NCI-H748 treated with DMSO at 0.1 percent for 48 hours (cell line): ENCODE results near the gene FAM162A.
A peak's percentile ranks its signal among the peaks of the same experiment; 100 is the strongest.

Source experiments
- DNase-seq: peaks from one replicate; lab custom pipeline; 2025; lab: John Stamatoyannopoulos, UW

Gene FAM162A

GRCh38 chr3:122389197-122389596, 5.2 kb downstream of the FAM162A start:
- DNase-seq: no peak

DNA sequence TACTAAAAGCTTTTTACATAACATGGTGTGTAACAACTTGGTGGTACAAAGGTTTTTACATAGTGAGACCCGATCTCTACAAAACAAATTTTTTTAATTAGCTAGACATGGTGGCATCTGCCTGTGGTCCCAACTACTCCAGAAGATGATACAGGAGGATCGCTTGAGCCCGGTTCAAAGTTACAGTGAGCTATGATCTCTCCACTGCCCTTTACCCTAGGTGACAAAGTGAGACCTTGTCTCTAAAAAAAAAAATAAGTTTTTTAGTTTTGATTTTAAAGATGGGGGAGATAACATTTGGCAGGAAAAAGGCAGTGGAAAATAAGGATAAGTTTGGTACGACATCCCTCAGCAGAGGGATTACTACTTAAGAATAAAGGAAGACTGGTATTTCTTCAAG, 5.9 kb downstream of the FAM162A start:
- DNase-seq: no peak

DNA sequence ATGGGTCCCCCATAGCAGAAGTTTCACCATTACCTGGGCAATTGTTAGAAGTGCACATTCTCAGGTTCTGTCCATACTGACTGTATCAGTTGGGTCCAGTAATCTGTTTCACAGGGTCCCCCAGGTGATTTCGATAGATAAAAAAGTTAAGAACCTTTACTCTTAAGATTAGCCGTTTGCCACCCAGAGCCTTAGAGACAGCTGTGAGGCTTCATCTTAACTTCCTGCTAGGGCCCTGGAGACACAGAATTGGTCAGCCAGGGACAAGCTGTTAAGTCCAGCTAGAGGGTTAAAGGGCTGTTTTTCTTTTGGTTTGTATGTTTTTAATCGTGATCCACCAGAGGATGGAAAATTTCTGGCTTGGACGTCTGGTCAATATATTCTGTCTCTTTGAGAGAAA, 6.7 kb downstream of the FAM162A start:
- DNase-seq: no peak

GRCh38 chr3:122391681-122392446, 7.9 kb downstream of the FAM162A start:
- DNase-seq: no peak

- DNase-seq: peak; percentile 8
These were observed 9.2 kb downstream of the FAM162A start for GRCh38 chr3:122392868-122393844.

- no peak for DNase-seq
These were observed 10.2 kb downstream of the FAM162A start for GRCh38 chr3:122394173-122394572.

DNA sequence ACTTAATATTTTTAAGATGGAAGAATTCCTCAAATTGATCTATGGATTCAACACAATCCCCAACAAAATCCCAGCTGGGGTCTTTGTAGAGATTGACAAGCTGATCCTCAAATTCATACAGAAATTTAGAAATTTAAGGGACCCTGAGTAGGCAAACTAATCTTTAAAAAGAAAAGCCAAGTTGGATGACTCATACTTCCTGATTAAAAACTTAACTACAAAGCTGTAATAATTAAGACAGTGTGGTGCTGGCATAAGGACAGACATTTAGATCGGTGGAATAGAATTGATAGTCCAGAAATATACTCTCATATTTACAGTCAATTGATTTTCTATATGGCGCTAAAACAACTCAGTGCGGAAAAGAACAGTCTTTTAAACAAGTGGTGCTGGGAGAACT, 11.6 kb downstream of the FAM162A start:
- DNase-seq: no peak

DNA sequence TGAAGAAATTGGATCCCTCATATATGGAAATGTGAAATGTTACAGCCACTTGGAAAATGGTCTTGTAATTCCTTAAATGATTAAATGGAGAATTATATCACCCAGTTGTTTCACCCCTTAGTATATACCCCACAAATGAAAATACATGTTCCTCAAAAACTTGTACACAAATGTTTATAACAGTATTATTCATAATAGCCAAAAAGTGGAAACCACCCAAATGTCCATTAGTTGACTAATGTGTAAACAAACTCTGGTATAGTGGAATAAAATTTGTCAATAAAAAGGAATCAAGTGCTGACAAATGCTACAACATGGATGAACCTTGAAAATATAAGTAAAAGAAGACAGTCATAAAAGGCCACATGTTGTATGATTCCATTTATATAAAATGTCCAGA, 12.5 kb downstream of the FAM162A start:
- DNase-seq: no peak

DNA sequence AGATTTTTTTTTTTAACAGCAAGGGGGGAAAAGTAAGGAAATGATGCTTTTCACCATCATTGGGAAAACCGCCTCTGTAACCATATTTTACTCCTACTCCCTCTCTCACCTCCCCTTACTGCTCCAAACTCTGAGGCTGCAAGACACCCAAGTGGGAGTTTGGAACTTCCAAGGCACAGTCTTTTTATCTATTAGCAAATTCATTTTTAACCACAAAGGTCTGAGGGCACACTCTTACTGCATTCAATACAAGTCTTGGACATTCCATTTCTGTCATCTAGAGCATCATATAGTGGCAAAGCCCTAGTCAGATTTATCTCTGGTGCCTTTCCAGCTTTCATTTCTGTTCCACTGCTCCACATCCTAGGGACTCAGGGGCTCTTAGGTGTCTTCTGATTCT, 13.2 kb downstream of the FAM162A start:
- DNase-seq: no peak

DNA sequence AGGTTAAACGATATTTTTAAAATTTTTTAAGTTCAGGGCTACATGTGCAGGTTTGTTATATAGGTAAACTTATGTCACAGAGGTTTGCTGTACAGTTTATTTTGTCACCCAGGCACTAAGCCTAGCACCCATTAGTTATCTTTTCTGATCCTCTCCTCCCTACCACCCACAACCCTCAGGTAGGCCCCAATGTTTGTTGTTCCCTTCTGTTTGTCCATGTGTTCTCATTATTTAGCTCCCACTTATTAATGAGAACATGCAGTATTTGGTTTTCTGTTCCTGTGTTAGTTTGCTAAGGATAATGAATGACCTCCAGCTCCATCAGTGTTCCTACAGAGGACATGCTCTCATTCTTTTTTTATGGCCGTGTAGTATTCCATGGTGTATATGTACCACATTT, 14.9 kb downstream of the FAM162A start:
- DNase-seq: no peak

GRCh38 chr3:122403489-122403888, 19.5 kb downstream of the FAM162A start:
- no peak for DNase-seq

DNA sequence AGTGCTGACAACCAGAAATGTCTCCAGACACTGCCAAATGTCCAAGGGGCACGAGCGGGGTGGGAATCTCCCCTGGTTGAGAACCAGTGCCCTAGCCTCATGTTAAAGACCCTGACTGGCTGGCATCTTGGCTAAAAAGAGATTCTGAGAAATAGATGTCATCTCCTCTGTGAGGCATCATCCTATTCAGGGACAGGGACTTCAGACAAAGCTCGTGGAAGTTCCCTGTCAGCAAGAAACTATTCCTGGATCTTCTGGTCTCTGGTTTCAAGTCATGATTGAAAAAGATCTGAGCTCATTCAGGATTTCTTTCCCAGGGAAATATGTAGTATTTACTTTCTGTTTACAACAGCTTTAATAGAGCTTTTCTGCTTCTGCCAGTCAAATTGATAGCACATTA, 21.0 kb downstream of the FAM162A start:
- DNase-seq: no peak

DNA sequence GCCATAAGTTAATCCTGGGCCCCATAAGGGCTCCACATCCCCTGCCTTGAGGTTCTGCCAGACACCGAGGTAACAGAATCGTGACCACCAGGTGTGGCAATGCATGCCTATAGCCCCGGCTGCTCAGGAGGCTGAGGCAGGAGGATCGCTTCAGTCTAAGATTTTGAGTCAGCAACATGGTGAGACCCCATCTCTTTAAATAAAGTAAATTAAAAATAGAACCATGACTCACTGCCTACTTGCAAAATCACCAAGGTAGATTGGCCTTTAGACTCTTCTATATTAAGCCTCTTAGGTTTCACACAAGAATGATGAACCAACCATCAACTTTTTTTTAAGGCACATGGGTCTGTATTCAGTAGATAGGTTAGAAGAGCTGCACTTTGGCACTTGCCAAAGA, 22.2 kb downstream of the FAM162A start:
- no peak for DNase-seq

DNA sequence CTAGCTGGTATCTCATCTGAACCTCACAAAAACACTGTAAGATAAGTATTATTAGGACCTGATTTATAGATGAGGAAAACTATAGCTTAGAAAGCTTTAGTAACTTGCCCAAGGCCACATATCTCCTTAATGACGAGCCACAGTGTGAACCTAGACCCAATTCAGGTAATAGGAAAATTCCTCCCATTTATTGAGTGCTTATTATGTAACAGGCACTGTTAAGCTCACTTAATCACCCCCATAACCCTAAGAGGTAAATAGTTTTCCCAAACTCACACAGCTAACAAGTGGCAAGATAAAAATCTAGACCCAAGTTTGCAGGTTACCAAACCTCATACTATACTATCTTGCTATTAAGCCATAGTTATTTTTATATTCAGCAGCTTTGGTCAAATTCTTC, 24.0 kb downstream of the FAM162A start:
- DNase-seq: no peak

GRCh38 chr3:122409446-122409845, 25.5 kb downstream of the FAM162A start:
- DNase-seq: no peak

DNA sequence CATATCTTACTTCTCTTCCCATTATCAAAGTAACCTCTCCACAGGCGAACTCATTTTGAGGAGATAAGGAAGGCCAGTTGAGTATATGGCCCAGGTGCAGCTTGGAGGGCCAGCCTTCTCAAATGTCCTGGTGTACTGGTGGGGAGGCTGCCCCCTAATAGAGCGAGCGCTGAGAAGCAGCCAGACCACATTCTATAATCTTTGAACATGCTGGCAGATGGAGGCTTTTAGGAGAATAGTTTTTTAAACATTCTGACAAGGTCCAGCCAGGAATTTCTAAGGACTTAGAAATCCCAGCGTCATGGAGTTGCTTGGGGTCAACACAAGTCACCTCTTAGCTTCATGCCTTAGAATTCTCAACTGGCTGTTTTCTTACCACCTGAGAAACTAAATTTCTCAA, 26.1 kb downstream of the FAM162A start:
- DNase-seq: no peak

GRCh38 chr3:122410639-122411038, 26.7 kb downstream of the FAM162A start:
- DNase-seq: no peak

DNA sequence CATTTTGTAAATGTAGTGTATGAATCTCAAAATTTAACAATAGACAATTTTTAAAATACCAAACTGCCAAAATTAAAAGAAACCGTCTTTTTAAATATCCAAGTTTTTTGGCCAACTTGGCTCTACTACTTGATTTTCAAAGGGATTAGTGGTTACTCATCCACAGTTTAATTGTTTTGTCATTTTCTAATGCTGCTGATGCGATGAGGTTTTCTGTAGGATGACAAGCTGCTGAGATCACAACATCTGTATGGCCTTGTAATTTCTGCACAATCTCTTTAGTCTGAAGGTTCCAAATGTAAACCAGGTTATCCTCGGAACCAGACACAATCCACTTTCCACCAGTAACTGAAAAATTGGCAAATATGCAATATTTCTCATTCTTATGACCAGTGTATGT, 30.4 kb downstream of the FAM162A start:
- no peak for DNase-seq

DNA sequence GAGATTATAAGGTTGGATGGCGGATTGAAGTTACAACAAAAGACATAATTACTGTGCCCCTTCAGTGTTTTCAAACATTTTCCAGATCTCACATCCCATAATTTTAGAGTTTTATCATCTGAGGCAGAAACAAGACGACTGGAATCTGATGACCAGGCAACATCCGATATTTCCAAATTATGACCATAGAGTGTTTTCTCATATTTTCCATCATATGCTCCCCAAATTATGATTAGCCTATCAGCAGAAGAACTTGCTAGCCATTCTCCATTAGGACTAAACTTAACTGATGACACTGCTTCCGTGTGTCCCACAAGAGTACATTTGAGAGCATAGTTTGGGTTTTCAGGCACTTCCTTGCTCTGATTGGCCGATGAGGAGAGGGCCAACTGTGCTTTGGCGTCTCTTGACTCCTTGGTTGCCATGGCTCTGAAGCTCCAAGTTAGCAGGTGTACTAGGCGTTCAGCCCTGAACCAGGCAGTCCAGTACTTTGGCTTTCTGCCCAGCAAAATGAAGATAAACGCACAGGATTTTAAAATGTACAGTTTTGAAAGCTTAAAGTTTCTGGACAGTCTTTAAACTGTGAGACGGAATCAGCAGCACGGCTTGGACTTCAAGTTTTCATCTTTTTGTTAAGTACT, 31.2 kb downstream of the FAM162A start:
- no peak for DNase-seq

DNA sequence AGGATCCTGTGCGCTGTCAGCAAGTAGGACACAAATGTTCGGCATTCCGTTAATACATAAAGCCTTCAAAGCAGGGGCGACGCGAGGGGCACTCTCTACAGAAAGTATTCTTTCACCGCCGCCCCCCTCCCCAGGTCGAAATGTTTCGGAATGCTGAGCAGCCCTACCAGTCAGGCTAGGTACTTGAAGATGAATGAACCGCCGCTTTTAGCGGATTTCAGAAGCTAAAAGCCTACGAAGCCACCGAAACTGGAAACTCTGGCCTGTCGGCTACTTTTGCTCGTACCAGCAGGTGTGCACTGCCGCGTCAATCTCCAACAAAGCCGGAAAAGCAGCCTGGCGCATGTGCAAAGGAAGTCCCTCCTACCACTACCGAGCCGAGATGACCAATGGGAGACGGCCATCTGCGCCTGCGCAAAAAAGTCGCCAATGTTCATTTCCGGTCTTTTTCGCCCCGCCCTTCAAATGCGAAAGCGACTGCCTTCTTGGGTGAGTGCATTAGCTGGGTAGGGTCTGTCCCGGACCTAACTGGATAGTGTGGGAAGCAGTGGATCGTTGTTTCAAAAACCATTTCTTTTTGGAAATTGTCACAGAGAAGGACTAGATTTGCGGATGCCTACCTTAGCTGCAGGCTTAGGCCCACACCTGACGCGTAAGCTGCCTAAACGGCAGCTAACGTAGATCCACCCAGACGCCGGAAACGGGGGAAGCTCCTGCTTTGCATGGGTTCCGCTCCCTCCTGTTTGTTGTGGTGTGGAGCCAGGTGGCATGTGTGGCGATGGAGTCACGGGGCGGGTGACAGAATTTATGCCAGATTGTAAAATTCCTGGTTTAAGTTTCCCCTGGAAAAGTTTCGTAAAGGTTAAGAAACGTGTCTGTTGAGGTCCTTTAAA, 32.0 kb downstream of the FAM162A start, which contains the start of gene WDR5B:
WDR5B (minus strand) TSS at position 301 of the 893 bp plus-strand sequence. CDS start 534 bp downstream, outside the sequence.
- DNase-seq: no peak

DNA sequence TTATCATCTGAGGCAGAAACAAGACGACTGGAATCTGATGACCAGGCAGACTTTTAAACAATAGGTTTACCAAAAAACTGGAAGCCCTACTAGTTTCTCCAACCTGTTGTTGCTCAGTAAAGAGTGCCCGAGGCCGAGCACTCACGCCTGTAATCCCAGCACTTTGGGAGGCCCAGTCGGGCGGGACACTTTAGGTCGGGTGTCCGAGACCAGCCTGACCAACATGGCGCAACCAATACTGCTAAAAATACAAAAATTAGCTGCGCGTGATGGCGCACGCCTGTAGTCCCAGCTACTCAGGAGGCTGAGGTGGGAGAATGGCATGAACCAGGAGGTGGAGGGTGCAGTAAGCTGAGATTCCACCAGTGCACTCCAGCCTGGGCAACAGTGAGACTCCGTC, 33.0 kb downstream of the FAM162A start:
- DNase-seq: no peak
